ENCODE data around the gene PROCA1. TPM values are rescaled to one million over a fixed set of nuclear protein-coding genes. Genes with fewer than 3 reads are reported as not detected.

The PROCA1 gene
- total and polyA plus RNA-seq, 2 of the 8 experiments (the other 6 are each of a cell fraction or from before 2014, with no cell fraction given): 21.2 to 26.3 TPM

GRCh38 chr17:28704219-28704858 is 7.3 kb downstream of the PROCA1 start (continued):
- TF ChIP-seq CTCF (IDR thresholded peaks at IDR 0.05; ENCODE audit: control extremely low read depth in 1 of 3, insufficient read depth in 1 of 3, low read depth in 1 of 3, low read length in 3 of 3) (no peak), BCL11A (IDR thresholded peaks at IDR 0.05; ENCODE audit: low read depth in 2 of 2, low read length in 2 of 2) (no peak), EP300 (IDR thresholded peaks at IDR 0.05; ENCODE audit: borderline replicate concordance in 1 of 2, low read depth in 2 of 2, low read length in 2 of 2) (no peak)
